ENCODE results near the gene ZNF429. TPM values are rescaled to one million over a fixed set of nuclear protein-coding genes. Genes with fewer than 3 reads are reported as not detected.

Gene ZNF429
- total and polyA plus RNA-seq, 2 of the 4 experiments (the other 2 are of a cell fraction) = 4.3 to 6.4 TPM

- H3K56ac ChIP-seq (ENCODE audit: extremely low read depth, insufficient read depth, low read length) = no peak overlapping the region
- no peak for DNase-seq
- ATAC-seq (ENCODE audit: low read depth) = no peak
- peaks cover 14% of the 10 kb centered on the region for H3K9me3 ChIP-seq (ENCODE audit: control insufficient read depth, insufficient read depth, low read length)
- H3K9me1 ChIP-seq (ENCODE audit: insufficient read depth, low read length) = no peaks in the 10 kb centered on the region
- intact Hi-C loops (cut with micrococcal nuclease) = no loop called here
- H3K27me3 ChIP-seq (ENCODE audit: control insufficient read depth, insufficient read depth, low read length) = no peaks in the 10 kb centered on the region
- H3K79me1 ChIP-seq (ENCODE audit: low read depth in 1 of 2, low read length in 2 of 2) = no peaks in the 10 kb centered on the region
- H3K4me3 ChIP-seq (ENCODE audit: insufficient read depth, low read depth, low read length) = no peak overlapping the region
- no peak overlapping the region for H2AFZ ChIP-seq (replicated peaks; ENCODE audit: low read length, poor library complexity)
- H3K4me1 ChIP-seq (ENCODE audit: control insufficient read depth, insufficient read depth, low read length) = no peaks in the 10 kb centered on the region
- no peaks in the 10 kb centered on the region for H4K20me1 ChIP-seq (ENCODE audit: insufficient read depth, low read length)
- TF ChIP-seq CTCF (conservative IDR thresholded peaks at IDR 0.05; ENCODE audit: low read depth, low read length) = no peak
- TF ChIP-seq RAD21 (IDR thresholded peaks at IDR 0.05; ENCODE audit: low read length) = no peak
- TF ChIP-seq CHD1 (IDR thresholded peaks at IDR 0.05; ENCODE audit: low read depth, low read length) = no peak
- TF ChIP-seq MXI1 (IDR thresholded peaks at IDR 0.05; ENCODE audit: borderline replicate concordance, low read depth, low read length) = no peak
- TF ChIP-seq RFX5 (IDR thresholded peaks at IDR 0.05; ENCODE audit: low read depth, low read length) = no peak
- TF ChIP-seq MAFK (IDR thresholded peaks at IDR 0.05; ENCODE audit: low read depth, low read length) = no peak
- no peak for TF ChIP-seq SMC3 (IDR thresholded peaks at IDR 0.05; ENCODE audit: low read depth, low read length)
- no peak for TF ChIP-seq FOS (IDR thresholded peaks at IDR 0.05; ENCODE audit: low read depth, low read length)
- no peak for TF ChIP-seq CEBPB (IDR thresholded peaks at IDR 0.05; ENCODE audit: low read depth, low read length)
- TF ChIP-seq USF2 (IDR thresholded peaks at IDR 0.05; ENCODE audit: low read depth, low read length) = no peak
- TF ChIP-seq POLR2A (IDR thresholded peaks at IDR 0.05; ENCODE audit: low read depth, low read length) = no peak
- no peak for TF ChIP-seq ELK1 (IDR thresholded peaks at IDR 0.05; ENCODE audit: borderline replicate concordance, low read depth, low read length)
- TF ChIP-seq RCOR1 (IDR thresholded peaks at IDR 0.05; ENCODE audit: insufficient replicate concordance, low read length) = no peak
- no peak for TF ChIP-seq BHLHE40 (IDR thresholded peaks at IDR 0.05; ENCODE audit: low read depth, low read length)
- TF ChIP-seq MAZ (IDR thresholded peaks at IDR 0.05; ENCODE audit: borderline replicate concordance, low read depth, low read length) = no peak
- TF ChIP-seq NFE2L2 (IDR thresholded peaks at IDR 0.05; ENCODE audit: low read depth, low read length) = no peak
- H2BK15ac ChIP-seq (ENCODE audit: low read depth, low read length) = no peak overlapping the region
- H4K8ac ChIP-seq (ENCODE audit: low read depth in 2 of 2, low read length in 2 of 2) = no peak overlapping the region
- ChIA-PET CTCF (no interaction called here), POLR2A (ENCODE audit: unreplicated experiment) (no interaction called here)
- no peak overlapping the region for H2BK20ac ChIP-seq (ENCODE audit: low read depth, low read length)
- H3K4ac ChIP-seq (ENCODE audit: low read depth, low read length) = no peak overlapping the region
- dilution Hi-C loops (cut with HindIII; ENCODE audit: low sequenced_read_pairs, unreplicated experiment) = no loop called here
- H3K23ac ChIP-seq (ENCODE audit: low read depth, low read length) = no peak overlapping the region
- no peak overlapping the region for H2BK5ac ChIP-seq (ENCODE audit: low read depth, low read length, poor library complexity, severe bottlenecking)
- H2AK5ac ChIP-seq (ENCODE audit: low read depth, low read length) = no peak overlapping the region
- no peak overlapping the region for H2AK9ac ChIP-seq (replicated peaks; ENCODE audit: low read depth, low read length, poor library complexity)
- no peak overlapping the region for H3K9ac ChIP-seq (ENCODE audit: low read depth, low read length)
- H3K18ac ChIP-seq (ENCODE audit: low read depth, low read length) = no peak overlapping the region
- H3K14ac ChIP-seq (replicated peaks; ENCODE audit: low read depth, low read length) = no peak overlapping the region
- BruUV-seq (replicated peaks) = no TSS peak
- H4K91ac ChIP-seq (ENCODE audit: insufficient read depth, low read depth, low read length) = no peak overlapping the region
- no peak overlapping the region for H2BK120ac ChIP-seq (ENCODE audit: low read depth, low read length)
- H3K4me2 ChIP-seq (ENCODE audit: low read depth, low read length) = no peak overlapping the region
- no peaks in the 10 kb centered on the region for H3K36me3 ChIP-seq (ENCODE audit: control insufficient read depth, insufficient read depth, low read length)
- H4K5ac ChIP-seq (ENCODE audit: low read depth, low read length) = no peak overlapping the region
- no peak overlapping the region for H3K27ac ChIP-seq (ENCODE audit: insufficient read depth, low read length)
- in situ Hi-C loops (cut with MboI; ENCODE audit: low sequenced_read_pairs) = no loop called here
Measured at GRCh38 chr19:21472507-21472906, 32.9 kb upstream of the ZNF429 start.
